Measurements from ENCODE around the gene SIKE1. TPM values are rescaled to one million over a fixed set of nuclear protein-coding genes. Genes with fewer than 3 reads are reported as not detected.
"Not testable (repeated sequence)": the region's sequence is repeated elsewhere in the genome, so short reads cannot be mapped to it uniquely, and the experiment has no call there.

SIKE1 gene
- polyA plus RNA-seq (ENCODE audit: insufficient read length in 10 of 10): 10 to 100 TPM; 27.8 to 36.1 (median 32.4) TPM
- long read RNA-seq, donor 1, transcript SIKE1-201 (5 exons, 2,190 nt): major isoform, 5 of 13 reads
- long read RNA-seq, donor 1, partial matches to known transcripts: 0 of 13 reads
- long read RNA-seq, donor 1, other reads (novel, unspliced or antisense): 0 of 13 reads
- long read RNA-seq, donor 2, partial matches to known transcripts: 0 of 6 reads
- long read RNA-seq, donor 2, other reads (novel, unspliced or antisense): 0 of 6 reads
- long read RNA-seq, donor 3: 0 reads
- long read RNA-seq, donor 4, partial matches to known transcripts: 0 of 7 reads
- long read RNA-seq, donor 4, other reads (novel, unspliced or antisense): 0 of 7 reads
- long read RNA-seq, donor 5, full-length matches to known transcripts: 14 of 14 reads
- long read RNA-seq, donor 5, partial matches to known transcripts: 0 of 14 reads
- long read RNA-seq, donor 5, other reads (novel, unspliced or antisense): 0 of 14 reads
- long read RNA-seq, donor 6, transcript SIKE1-201 (5 exons, 2,190 nt): major isoform, 6 of 10 reads
- long read RNA-seq, donor 6, partial matches to known transcripts: 0 of 10 reads
- long read RNA-seq, donor 6, other reads (novel, unspliced or antisense): 0 of 10 reads
- long read RNA-seq, donor 7, partial matches to known transcripts: 0 of 4 reads
- long read RNA-seq, donor 7, other reads (novel, unspliced or antisense): 0 of 4 reads
- long read RNA-seq, donor 8, full-length matches to known transcripts: 8 of 8 reads
- long read RNA-seq, donor 8, partial matches to known transcripts: 0 of 8 reads
- long read RNA-seq, donor 8, other reads (novel, unspliced or antisense): 0 of 8 reads
- long read RNA-seq, donor 9, partial matches to known transcripts: 0 of 2 reads
- long read RNA-seq, donor 9, other reads (novel, unspliced or antisense): 0 of 2 reads

- DNase-seq: peak; percentile 94 to 97 (median 95)
Observed at GRCh38 chr1:114780344-114781226, at the start of gene SIKE1. Gene SIKE1 (minus strand): TSS chr1:114780685. CDS start chr1:114780607, 78 bp downstream.

GRCh38 chr1:114830075-114830474 lies 49.6 kb upstream of the SIKE1 start:
- not testable (repeated sequence) for DNase-seq

DNA sequence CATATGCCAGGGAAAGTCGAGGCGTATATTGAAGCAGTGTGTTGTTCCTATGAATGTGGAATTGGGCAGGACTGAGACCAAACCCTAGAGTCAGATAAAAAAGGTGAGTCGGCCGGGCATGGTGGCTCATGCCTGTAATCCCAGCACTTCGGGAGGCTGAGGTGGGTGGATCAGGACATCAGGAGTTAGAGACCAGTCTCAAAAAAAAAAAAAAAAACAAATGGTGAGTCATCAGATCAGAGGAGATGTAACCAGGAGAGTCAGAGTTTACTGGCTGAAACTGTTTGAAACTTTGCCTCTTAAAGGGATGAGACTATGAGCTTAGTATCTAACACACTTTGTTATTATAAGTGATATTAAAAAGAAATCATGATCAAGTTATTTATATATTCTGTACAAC lies 47.8 kb upstream of the SIKE1 start:
- no peak for DNase-seq

DNA sequence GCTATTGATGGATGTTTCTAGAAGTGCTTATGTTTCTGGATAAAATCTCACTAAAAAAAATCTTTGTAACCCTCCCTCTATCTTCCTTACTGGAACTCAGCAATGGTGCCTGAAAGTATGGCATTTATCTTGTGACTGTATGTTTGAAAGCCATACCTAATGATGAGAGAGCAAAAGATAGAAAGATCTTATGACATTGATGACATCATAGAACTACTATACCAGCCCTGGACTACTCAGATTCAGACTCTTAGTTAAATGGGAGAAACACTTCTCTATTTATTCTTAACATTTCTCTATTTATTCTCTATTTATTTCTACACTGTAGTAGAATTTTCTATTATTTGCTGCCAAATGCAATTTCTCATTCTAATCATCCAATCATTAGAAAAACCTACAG lies 41.5 kb upstream of the SIKE1 start:
- no peak for DNase-seq

- no peak for DNase-seq
Observed at GRCh38 chr1:114820392-114820791, 39.9 kb upstream of the SIKE1 start.

DNA sequence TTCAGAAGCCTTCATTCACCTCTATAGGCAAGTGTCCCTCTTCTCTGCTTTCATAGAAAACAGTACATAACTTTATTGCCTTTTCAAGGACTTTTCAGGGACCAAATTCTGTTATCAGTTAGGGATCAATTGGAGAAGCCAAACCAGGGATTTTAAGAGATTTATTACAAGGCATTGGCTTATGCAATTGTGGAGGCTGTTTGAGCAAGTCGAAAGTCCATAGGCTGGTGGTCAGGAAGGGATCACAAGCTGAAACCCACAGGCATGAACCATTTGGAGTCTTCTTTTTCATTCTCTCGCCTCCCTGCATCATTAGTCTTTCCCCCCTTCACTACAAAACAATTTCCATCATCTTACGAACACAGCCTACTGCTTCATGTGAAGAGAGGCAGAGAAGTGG lies 39.4 kb upstream of the SIKE1 start:
- no peak for DNase-seq

DNA sequence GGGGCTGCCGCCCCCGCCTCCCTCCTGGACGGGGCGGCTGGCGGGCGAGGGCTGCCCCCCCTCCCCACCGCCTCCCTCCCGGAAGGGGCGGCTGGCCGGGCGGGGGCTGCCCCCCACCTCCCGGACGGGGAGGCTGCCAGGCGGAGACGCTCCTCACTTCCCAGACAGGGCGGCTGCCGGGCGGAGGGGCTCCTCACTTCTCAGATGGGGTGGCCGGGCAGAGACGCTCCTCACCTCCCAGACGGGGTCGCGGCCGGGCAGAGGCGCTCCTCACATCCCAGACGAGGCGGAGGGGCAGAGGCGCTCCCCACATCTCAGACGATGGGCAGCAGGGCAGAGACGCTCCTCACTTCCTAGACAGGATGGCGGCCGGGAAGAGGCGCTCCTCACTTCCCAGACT lies 24.0 kb upstream of the SIKE1 start:
- not testable (repeated sequence) for DNase-seq

GRCh38 chr1:114803001-114803400 lies 22.5 kb upstream of the SIKE1 start:
- DNase-seq: no peak

GRCh38 chr1:114794038-114794437 lies 13.6 kb upstream of the SIKE1 start:
- no peak for DNase-seq

- not testable (repeated sequence) for DNase-seq
Observed at GRCh38 chr1:114790581-114790980, 10.1 kb upstream of the SIKE1 start.

GRCh38 chr1:114786440-114786839 lies 6.0 kb upstream of the SIKE1 start:
- not testable (repeated sequence) for DNase-seq

DNA sequence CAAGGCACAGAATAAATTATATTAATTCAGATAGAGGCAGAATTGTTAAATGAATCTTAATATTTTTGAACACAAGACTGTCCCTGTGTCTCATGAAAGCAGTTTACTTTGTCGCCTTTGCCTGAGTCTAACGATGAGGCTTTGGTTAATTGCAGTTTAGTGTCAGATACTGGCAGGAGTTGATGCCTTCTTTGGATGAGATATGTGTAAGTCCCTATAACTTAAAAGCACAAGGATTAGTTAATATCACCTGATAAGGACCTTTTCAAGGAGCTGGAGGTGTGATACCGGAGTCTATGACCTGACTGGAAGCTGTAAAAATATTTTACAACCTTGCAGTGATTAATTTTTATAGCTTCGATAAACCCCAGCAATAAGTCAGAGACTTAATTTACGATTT lies 2.0 kb upstream of the SIKE1 start:
- DNase-seq: no peak

DNA sequence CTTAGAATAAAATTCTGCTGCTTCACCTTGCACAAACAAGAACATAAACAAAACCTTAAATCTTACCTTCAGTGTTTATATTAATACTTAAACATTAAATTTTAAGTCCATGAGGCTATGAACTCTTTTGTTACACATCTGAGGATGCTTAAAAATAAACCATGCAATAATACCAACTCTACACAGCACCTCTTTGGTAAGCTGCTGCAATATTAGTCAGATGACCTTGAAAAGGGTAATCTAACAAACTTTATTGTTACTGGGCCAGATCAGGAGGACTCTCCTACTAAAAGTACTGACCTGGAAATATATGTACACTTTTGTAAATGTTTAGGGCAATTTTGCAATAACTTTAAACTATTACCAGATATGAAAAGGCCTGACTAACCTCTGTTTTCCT lies 763 bp downstream of the SIKE1 start:
- DNase-seq: no peak

DNA sequence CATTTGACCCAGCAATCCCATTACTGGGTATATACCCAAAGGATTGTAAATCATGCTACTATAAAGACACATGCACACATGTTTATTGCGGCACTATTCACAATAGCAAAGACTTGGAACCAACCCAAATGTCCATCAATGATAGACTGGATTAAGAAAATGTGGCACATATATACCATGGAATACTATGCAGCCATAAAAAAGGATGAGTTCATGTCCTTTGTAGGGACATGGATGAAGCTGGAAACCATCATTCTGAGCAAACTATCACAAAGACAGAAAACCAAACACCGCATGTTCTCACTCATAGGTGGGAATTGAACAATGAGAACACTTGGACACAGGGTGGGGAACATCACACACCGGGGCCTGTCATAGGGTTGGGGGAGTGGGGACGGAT lies 3.8 kb downstream of the SIKE1 start:
- not testable (repeated sequence) for DNase-seq

- DNase-seq: no peak
Observed at GRCh38 chr1:114771992-114772391, 8.5 kb downstream of the SIKE1 start.

- DNase-seq: no peak
Observed at GRCh38 chr1:114770989-114771388, 9.5 kb downstream of the SIKE1 start.

DNA sequence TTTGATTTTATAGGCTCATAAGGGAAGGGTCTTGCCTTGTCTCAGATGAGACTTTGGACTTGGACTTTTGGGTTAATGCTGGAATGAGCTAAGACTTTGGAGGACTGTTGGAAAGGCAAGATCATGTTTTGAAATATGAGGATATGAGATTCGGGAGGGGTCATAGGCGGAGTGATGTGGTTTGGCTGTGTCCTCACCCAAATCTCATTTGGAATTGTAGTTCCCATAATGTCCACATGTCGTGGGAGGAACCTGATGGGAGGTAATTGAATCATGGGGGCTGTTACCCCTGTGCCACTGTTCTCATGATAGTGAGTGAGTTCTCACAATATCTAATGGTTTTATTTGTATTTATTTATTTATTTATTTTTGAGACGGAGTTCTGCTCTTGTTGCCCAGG lies 15.8 kb downstream of the SIKE1 start:
- no peak for DNase-seq

GRCh38 chr1:114758256-114758832 lies 22.1 kb downstream of the SIKE1 start:
- DNase-seq: no peak

GRCh38 chr1:114757455-114758255 lies 22.8 kb downstream of the SIKE1 start, which contains the start of gene CSDE1:
Gene CSDE1 (minus strand): TSS chr1:114757984. CDS start chr1:114739890, 18,094 bp downstream.
- peak; percentile 99 for DNase-seq

GRCh38 chr1:114756949-114757454 lies 23.5 kb downstream of the SIKE1 start:
- no peak for DNase-seq
